ENCODE measurements around the gene ZBTB4.

DNA sequence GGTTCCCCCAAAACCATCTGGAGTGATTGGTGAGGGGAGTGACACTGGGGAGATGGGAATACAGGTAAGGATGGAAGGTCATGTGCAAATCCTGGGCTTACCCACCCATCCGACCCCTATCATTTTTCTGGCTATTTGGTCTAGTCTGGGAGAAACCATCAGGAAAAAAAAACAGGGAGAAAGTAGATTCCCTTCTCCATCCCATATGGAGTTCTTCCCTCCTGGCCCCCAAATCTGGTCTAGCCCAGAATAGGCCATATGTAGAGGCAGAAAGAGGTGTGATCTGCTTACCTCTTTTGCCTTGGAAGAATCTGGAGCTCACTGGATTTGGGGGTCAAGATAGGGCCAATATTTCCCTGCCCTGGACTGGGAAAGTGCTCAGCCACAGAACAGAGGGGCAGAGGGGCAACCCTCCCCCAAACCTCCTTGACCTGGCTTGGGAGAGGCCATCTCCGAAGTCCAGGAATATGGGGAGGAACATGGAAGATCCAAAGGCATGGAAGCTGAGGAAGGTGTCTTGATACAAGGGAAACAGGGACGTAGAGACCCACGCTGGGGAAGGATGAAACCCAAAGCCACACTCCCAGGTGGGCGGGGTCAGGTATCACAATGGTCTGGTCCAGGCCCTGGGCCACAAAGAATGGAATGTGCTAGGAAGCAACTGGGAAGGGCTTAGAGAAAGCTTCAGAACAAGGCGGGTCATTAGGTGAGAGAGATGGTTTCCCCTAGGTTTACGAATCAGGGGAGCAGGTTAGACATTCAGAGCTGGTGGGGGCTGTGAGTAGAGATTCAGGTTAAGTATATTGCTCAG is 18.4 kb downstream of the ZBTB4 start:
- no peak for TF ChIP-seq EZH2 (IDR thresholded peaks at IDR 0.05; ENCODE audit: low read depth, unreplicated experiment)
- TF ChIP-seq, protein P1, sequence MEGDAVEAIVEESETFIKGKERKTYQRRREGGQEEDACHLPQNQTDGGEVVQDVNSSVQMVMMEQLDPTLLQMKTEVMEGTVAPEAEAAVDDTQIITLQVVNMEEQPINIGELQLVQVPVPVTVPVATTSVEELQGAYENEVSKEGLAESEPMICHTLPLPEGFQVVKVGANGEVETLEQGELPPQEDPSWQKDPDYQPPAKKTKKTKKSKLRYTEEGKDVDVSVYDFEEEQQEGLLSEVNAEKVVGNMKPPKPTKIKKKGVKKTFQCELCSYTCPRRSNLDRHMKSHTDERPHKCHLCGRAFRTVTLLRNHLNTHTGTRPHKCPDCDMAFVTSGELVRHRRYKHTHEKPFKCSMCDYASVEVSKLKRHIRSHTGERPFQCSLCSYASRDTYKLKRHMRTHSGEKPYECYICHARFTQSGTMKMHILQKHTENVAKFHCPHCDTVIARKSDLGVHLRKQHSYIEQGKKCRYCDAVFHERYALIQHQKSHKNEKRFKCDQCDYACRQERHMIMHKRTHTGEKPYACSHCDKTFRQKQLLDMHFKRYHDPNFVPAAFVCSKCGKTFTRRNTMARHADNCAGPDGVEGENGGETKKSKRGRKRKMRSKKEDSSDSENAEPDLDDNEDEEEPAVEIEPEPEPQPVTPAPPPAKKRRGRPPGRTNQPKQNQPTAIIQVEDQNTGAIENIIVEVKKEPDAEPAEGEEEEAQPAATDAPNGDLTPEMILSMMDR (conservative IDR thresholded peaks at IDR 0.05; ENCODE audit: low read depth in 2 of 2): no peak
- no peak for TF ChIP-seq EZH2phosphoT487 (IDR thresholded peaks at IDR 0.05; ENCODE audit: unreplicated experiment)
- TF ChIP-seq POLR2AphosphoS5 (IDR thresholded peaks at IDR 0.05; ENCODE audit: low read depth): no peak
- TF ChIP-seq JUNB (IDR thresholded peaks at IDR 0.05; ENCODE audit: unreplicated experiment): no peak
- TF ChIP-seq, protein P2, sequence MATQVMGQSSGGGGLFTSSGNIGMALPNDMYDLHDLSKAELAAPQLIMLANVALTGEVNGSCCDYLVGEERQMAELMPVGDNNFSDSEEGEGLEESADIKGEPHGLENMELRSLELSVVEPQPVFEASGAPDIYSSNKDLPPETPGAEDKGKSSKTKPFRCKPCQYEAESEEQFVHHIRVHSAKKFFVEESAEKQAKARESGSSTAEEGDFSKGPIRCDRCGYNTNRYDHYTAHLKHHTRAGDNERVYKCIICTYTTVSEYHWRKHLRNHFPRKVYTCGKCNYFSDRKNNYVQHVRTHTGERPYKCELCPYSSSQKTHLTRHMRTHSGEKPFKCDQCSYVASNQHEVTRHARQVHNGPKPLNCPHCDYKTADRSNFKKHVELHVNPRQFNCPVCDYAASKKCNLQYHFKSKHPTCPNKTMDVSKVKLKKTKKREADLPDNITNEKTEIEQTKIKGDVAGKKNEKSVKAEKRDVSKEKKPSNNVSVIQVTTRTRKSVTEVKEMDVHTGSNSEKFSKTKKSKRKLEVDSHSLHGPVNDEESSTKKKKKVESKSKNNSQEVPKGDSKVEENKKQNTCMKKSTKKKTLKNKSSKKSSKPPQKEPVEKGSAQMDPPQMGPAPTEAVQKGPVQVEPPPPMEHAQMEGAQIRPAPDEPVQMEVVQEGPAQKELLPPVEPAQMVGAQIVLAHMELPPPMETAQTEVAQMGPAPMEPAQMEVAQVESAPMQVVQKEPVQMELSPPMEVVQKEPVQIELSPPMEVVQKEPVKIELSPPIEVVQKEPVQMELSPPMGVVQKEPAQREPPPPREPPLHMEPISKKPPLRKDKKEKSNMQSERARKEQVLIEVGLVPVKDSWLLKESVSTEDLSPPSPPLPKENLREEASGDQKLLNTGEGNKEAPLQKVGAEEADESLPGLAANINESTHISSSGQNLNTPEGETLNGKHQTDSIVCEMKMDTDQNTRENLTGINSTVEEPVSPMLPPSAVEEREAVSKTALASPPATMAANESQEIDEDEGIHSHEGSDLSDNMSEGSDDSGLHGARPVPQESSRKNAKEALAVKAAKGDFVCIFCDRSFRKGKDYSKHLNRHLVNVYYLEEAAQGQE (IDR thresholded peaks at IDR 0.05; ENCODE audit: unreplicated experiment): no peak
- TF ChIP-seq STAT1 (IDR thresholded peaks at IDR 0.05; ENCODE audit: unreplicated experiment): no peak
- TF ChIP-seq, protein P3, sequence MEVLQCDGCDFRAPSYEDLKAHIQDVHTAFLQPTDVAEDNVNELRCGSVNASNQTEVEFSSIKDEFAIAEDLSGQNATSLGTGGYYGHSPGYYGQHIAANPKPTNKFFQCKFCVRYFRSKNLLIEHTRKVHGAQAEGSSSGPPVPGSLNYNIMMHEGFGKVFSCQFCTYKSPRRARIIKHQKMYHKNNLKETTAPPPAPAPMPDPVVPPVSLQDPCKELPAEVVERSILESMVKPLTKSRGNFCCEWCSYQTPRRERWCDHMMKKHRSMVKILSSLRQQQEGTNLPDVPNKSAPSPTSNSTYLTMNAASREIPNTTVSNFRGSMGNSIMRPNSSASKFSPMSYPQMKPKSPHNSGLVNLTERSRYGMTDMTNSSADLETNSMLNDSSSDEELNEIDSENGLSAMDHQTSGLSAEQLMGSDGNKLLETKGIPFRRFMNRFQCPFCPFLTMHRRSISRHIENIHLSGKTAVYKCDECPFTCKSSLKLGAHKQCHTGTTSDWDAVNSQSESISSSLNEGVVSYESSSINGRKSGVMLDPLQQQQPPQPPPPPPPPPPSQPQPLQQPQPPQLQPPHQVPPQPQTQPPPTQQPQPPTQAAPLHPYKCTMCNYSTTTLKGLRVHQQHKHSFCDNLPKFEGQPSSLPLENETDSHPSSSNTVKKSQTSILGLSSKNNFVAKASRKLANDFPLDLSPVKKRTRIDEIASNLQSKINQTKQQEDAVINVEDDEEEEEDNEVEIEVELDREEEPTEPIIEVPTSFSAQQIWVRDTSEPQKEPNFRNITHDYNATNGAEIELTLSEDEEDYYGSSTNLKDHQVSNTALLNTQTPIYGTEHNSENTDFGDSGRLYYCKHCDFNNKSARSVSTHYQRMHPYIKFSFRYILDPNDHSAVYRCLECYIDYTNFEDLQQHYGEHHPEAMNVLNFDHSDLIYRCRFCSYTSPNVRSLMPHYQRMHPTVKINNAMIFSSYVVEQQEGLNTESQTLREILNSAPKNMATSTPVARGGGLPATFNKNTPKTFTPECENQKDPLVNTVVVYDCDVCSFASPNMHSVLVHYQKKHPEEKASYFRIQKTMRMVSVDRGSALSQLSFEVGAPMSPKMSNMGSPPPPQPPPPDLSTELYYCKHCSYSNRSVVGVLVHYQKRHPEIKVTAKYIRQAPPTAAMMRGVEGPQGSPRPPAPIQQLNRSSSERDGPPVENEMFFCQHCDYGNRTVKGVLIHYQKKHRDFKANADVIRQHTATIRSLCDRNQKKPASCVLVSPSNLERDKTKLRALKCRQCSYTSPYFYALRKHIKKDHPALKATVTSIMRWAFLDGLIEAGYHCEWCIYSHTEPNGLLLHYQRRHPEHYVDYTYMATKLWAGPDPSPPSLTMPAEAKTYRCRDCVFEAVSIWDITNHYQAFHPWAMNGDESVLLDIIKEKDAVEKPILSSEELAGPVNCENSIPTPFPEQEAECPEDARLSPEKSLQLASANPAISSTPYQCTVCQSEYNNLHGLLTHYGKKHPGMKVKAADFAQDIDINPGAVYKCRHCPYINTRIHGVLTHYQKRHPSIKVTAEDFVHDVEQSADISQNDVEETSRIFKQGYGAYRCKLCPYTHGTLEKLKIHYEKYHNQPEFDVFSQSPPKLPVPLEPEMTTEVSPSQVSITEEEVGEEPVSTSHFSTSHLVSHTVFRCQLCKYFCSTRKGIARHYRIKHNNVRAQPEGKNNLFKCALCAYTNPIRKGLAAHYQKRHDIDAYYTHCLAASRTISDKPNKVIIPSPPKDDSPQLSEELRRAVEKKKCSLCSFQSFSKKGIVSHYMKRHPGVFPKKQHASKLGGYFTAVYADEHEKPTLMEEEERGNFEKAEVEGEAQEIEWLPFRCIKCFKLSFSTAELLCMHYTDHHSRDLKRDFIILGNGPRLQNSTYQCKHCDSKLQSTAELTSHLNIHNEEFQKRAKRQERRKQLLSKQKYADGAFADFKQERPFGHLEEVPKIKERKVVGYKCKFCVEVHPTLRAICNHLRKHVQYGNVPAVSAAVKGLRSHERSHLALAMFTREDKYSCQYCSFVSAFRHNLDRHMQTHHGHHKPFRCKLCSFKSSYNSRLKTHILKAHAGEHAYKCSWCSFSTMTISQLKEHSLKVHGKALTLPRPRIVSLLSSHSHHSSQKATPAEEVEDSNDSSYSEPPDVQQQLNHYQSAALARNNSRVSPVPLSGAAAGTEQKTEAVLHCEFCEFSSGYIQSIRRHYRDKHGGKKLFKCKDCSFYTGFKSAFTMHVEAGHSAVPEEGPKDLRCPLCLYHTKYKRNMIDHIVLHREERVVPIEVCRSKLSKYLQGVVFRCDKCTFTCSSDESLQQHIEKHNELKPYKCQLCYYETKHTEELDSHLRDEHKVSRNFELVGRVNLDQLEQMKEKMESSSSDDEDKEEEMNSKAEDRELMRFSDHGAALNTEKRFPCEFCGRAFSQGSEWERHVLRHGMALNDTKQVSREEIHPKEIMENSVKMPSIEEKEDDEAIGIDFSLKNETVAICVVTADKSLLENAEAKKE (CRISPR knock-in tag; IDR thresholded peaks at IDR 0.05): no peak
- TF ChIP-seq NANOG (IDR thresholded peaks at IDR 0.05; ENCODE audit: borderline replicate concordance): no peak
- no peak for TF ChIP-seq CREB1 (CRISPR knock-in tag; IDR thresholded peaks at IDR 0.05; ENCODE audit: low read depth)
- TF ChIP-seq, protein P4, sequence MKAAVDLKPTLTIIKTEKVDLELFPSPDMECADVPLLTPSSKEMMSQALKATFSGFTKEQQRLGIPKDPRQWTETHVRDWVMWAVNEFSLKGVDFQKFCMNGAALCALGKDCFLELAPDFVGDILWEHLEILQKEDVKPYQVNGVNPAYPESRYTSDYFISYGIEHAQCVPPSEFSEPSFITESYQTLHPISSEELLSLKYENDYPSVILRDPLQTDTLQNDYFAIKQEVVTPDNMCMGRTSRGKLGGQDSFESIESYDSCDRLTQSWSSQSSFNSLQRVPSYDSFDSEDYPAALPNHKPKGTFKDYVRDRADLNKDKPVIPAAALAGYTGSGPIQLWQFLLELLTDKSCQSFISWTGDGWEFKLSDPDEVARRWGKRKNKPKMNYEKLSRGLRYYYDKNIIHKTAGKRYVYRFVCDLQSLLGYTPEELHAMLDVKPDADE (IDR thresholded peaks at IDR 0.05): no peak
- no peak for TF ChIP-seq ZNF331 (CRISPR knock-in tag; IDR thresholded peaks at IDR 0.05; ENCODE audit: low read depth)
- TF ChIP-seq ZNF114 (CRISPR knock-in tag; IDR thresholded peaks at IDR 0.05): no peak
